ENCODE data around the gene HASPIN.

HASPIN gene

GRCh38 chr17:3722716-3723115, 987 bp upstream of the HASPIN start:
- no peak overlapping the region for H4K91ac ChIP-seq (ENCODE audit: low read depth, low read length)
- peak overlapping the region; percentile 29 for H3K9ac ChIP-seq (ENCODE audit: low read length)
- H3K36me3 ChIP-seq (ENCODE audit: control insufficient read depth in 1 of 2, insufficient read depth in 2 of 2, low read length in 2 of 2): peaks cover 8 to 17% of the 10 kb centered on the region in 2 experiments
- no peak overlapping the region for H3K14ac ChIP-seq (ENCODE audit: low read length)
- peaks cover 15% of the 10 kb centered on the region for H3K79me2 ChIP-seq (ENCODE audit: control insufficient read depth, insufficient read depth, low read length, poor library complexity)
- H3K79me1 ChIP-seq (ENCODE audit: low read length): peaks cover 9% of the 10 kb centered on the region
- H2BK120ac ChIP-seq (ENCODE audit: insufficient read depth, low read length, poor library complexity): no peak overlapping the region
- no peak overlapping the region for H4K12ac ChIP-seq (ENCODE audit: low read depth, low read length)
- H2BK12ac ChIP-seq (ENCODE audit: low read length): no peak overlapping the region
- no peak overlapping the region for H2BK5ac ChIP-seq (ENCODE audit: low read depth, low read length, poor library complexity)
- H3K23ac ChIP-seq (ENCODE audit: low read length): no peak overlapping the region
- no peak overlapping the region for H2AFZ ChIP-seq (ENCODE audit: insufficient read depth, low read length, poor library complexity)
- H3K4me1 ChIP-seq (ENCODE audit: control insufficient read depth in 1 of 2, insufficient read depth in 2 of 2, low read length in 2 of 2): peaks cover 6 to 7% of the 10 kb centered on the region in 2 experiments
- no peaks in the 10 kb centered on the region for H3K27me3 ChIP-seq (ENCODE audit: insufficient read depth, low read length)
- H3K4me2 ChIP-seq (ENCODE audit: low read length): peak overlapping the region; percentile 66
- H4K8ac ChIP-seq (ENCODE audit: low read depth, low read length): no peak overlapping the region
- no peak overlapping the region for H2AK5ac ChIP-seq (ENCODE audit: low read length)
- no peaks in the 10 kb centered on the region for H3K9me3 ChIP-seq (ENCODE audit: insufficient read depth, low read depth, low read length)
- peak overlapping the region; percentile 17 for H3K4ac ChIP-seq (ENCODE audit: low read depth, low read length)
- H3K18ac ChIP-seq (ENCODE audit: low read length): no peak overlapping the region
- peak overlapping the region; percentile 25 for H3K4me3 ChIP-seq (ENCODE audit: low read depth, low read length)
- WGBS (ENCODE audit: extremely low coverage, insufficient coverage, insufficient read length): no CpG with 5 or more reads among the region's 6 CpGs
- DNase-seq: no peak
- no peak overlapping the region for H3K27ac ChIP-seq (ENCODE audit: low read depth, low read length)

- Histone ChIP-seq H3K36me3 (ENCODE audit: control insufficient read depth in 1 of 2, insufficient read depth in 2 of 2, low read length in 2 of 2) (peaks cover 6 to 15% of the 10 kb centered on the region in 2 experiments), H3K27ac (ENCODE audit: low read depth, low read length) (peak overlapping the region; percentile 78), H2BK120ac (ENCODE audit: insufficient read depth, low read length, poor library complexity) (peak overlapping the region; percentile 81), H3K9ac (ENCODE audit: low read length) (peak overlapping the region; percentile 97), H3K4me3 (ENCODE audit: low read depth, low read length) (peak overlapping the region; percentile 93), H4K91ac (ENCODE audit: low read depth, low read length) (peak overlapping the region; percentile 87), H3K9me3 (ENCODE audit: insufficient read depth, low read depth, low read length) (no peaks in the 10 kb centered on the region), H4K8ac (ENCODE audit: low read depth, low read length) (peak overlapping the region; percentile 100), H3K4me2 (ENCODE audit: low read length) (peak overlapping the region; percentile 66), H2BK12ac (ENCODE audit: low read length) (no peak overlapping the region), H3K79me1 (ENCODE audit: low read length) (peaks cover 9% of the 10 kb centered on the region), H3K4me1 (ENCODE audit: control insufficient read depth in 1 of 2, insufficient read depth in 2 of 2, low read length in 2 of 2) (peaks cover 6 to 7% of the 10 kb centered on the region in 2 experiments), H3K27me3 (ENCODE audit: insufficient read depth, low read length) (no peaks in the 10 kb centered on the region), H3K18ac (ENCODE audit: low read length) (peak overlapping the region; percentile 99), H2AFZ (ENCODE audit: insufficient read depth, low read length, poor library complexity) (peak overlapping the region; percentile 100), H3K23ac (ENCODE audit: low read length) (no peak overlapping the region), H4K12ac (ENCODE audit: low read depth, low read length) (peak overlapping the region; percentile 100), H3K79me2 (ENCODE audit: control insufficient read depth, insufficient read depth, low read length, poor library complexity) (peaks cover 15% of the 10 kb centered on the region), H3K14ac (ENCODE audit: low read length) (peak overlapping the region; percentile 99), H2BK5ac (ENCODE audit: low read depth, low read length, poor library complexity) (peak overlapping the region; percentile 90), H3K4ac (ENCODE audit: low read depth, low read length) (peak overlapping the region; percentile 84), H2AK5ac (ENCODE audit: low read length) (peak overlapping the region; percentile 80)
- no CpG with 5 or more reads among the region's 13 CpGs for WGBS (ENCODE audit: extremely low coverage, insufficient coverage, insufficient read length)
- no peak for DNase-seq
These were observed 531 bp upstream of the HASPIN start for GRCh38 chr17:3723188-3723555.

- H3K4me2 ChIP-seq (ENCODE audit: low read length): peak overlapping the region; percentile 69
- H2BK12ac ChIP-seq (ENCODE audit: low read length): no peak overlapping the region
- peak overlapping the region; percentile 78 for H3K14ac ChIP-seq (ENCODE audit: low read length)
- H3K4me1 ChIP-seq (ENCODE audit: control insufficient read depth in 1 of 2, insufficient read depth in 2 of 2, low read length in 2 of 2): peaks cover 6 to 7% of the 10 kb centered on the region in 2 experiments
- H3K23ac ChIP-seq (ENCODE audit: low read length): no peak overlapping the region
- peak overlapping the region; percentile 16 for H3K4ac ChIP-seq (ENCODE audit: low read depth, low read length)
- H2AFZ ChIP-seq (ENCODE audit: insufficient read depth, low read length, poor library complexity): peak overlapping the region; percentile 86
- DNase-seq: no peak
- no peak overlapping the region for H2BK5ac ChIP-seq (ENCODE audit: low read depth, low read length, poor library complexity)
- peaks cover 15% of the 10 kb centered on the region for H3K79me2 ChIP-seq (ENCODE audit: control insufficient read depth, insufficient read depth, low read length, poor library complexity)
- H3K4me3 ChIP-seq (ENCODE audit: low read depth, low read length): peak overlapping the region; percentile 93
- WGBS (ENCODE audit: extremely low coverage, insufficient coverage, insufficient read length): no CpG with 5 or more reads among the region's 27 CpGs
- H3K79me1 ChIP-seq (ENCODE audit: low read length): peaks cover 9% of the 10 kb centered on the region
- peaks cover 7 to 18% of the 10 kb centered on the region in 2 experiments for H3K36me3 ChIP-seq (ENCODE audit: control insufficient read depth in 1 of 2, insufficient read depth in 2 of 2, low read length in 2 of 2)
- H3K27me3 ChIP-seq (ENCODE audit: insufficient read depth, low read length): no peaks in the 10 kb centered on the region
- H4K91ac ChIP-seq (ENCODE audit: low read depth, low read length): peak overlapping the region; percentile 63
- no peak overlapping the region for H2BK120ac ChIP-seq (ENCODE audit: insufficient read depth, low read length, poor library complexity)
- H3K9me3 ChIP-seq (ENCODE audit: insufficient read depth, low read depth, low read length): no peaks in the 10 kb centered on the region
- peak overlapping the region; percentile 85 for H4K8ac ChIP-seq (ENCODE audit: low read depth, low read length)
- H3K18ac ChIP-seq (ENCODE audit: low read length): peak overlapping the region; percentile 84
- no peak overlapping the region for H3K27ac ChIP-seq (ENCODE audit: low read depth, low read length)
- H4K12ac ChIP-seq (ENCODE audit: low read depth, low read length): peak overlapping the region; percentile 45
- H2AK5ac ChIP-seq (ENCODE audit: low read length): peak overlapping the region; percentile 36
- peak overlapping the region; percentile 29 for H3K9ac ChIP-seq (ENCODE audit: low read length)
These were observed 825 bp downstream of the HASPIN start for GRCh38 chr17:3724378-3725077.

- H3K4me1 ChIP-seq (ENCODE audit: control insufficient read depth in 1 of 2, insufficient read depth in 2 of 2, low read length in 2 of 2): peaks cover 12 to 13% of the 10 kb centered on the region in 2 experiments
- WGBS (ENCODE audit: extremely low coverage, insufficient coverage, insufficient read length): no CpG with 5 or more reads among the region's 2 CpGs
- peaks cover 11% of the 10 kb centered on the region for H3K79me1 ChIP-seq (ENCODE audit: low read length)
- H4K91ac ChIP-seq (ENCODE audit: low read depth, low read length): no peak overlapping the region
- H3K14ac ChIP-seq (ENCODE audit: low read length): no peak overlapping the region
- no peak overlapping the region for H4K12ac ChIP-seq (ENCODE audit: low read depth, low read length)
- H2AK5ac ChIP-seq (ENCODE audit: low read length): no peak overlapping the region
- no peak overlapping the region for H3K23ac ChIP-seq (ENCODE audit: low read length)
- H2AFZ ChIP-seq (ENCODE audit: insufficient read depth, low read length, poor library complexity): no peak overlapping the region
- H3K18ac ChIP-seq (ENCODE audit: low read length): no peak overlapping the region
- peaks cover 7 to 16% of the 10 kb centered on the region in 2 experiments for H3K36me3 ChIP-seq (ENCODE audit: control insufficient read depth in 1 of 2, insufficient read depth in 2 of 2, low read length in 2 of 2)
- no peak overlapping the region for H4K8ac ChIP-seq (ENCODE audit: low read depth, low read length)
- H3K79me2 ChIP-seq (ENCODE audit: control insufficient read depth, insufficient read depth, low read length, poor library complexity): peaks cover 15% of the 10 kb centered on the region
- no peak overlapping the region for H3K4me3 ChIP-seq (ENCODE audit: low read depth, low read length)
- H3K27me3 ChIP-seq (ENCODE audit: insufficient read depth, low read length): no peaks in the 10 kb centered on the region
- no peak overlapping the region for H3K27ac ChIP-seq (ENCODE audit: low read depth, low read length)
- no peak overlapping the region for H3K4me2 ChIP-seq (ENCODE audit: low read length)
- no peak for DNase-seq
- no peak overlapping the region for H2BK120ac ChIP-seq (ENCODE audit: insufficient read depth, low read length, poor library complexity)
- H2BK12ac ChIP-seq (ENCODE audit: low read length): no peak overlapping the region
- H3K4ac ChIP-seq (ENCODE audit: low read depth, low read length): no peak overlapping the region
- no peak overlapping the region for H3K9ac ChIP-seq (ENCODE audit: low read length)
- H2BK5ac ChIP-seq (ENCODE audit: low read depth, low read length, poor library complexity): no peak overlapping the region
- H3K9me3 ChIP-seq (ENCODE audit: insufficient read depth, low read depth, low read length): no peaks in the 10 kb centered on the region
These were observed 3.3 kb downstream of the HASPIN start for GRCh38 chr17:3727041-3727440.

Data from trophoblast cell (in vitro differentiated cells and primary cell).